Retina (tissue), 1 donor: ENCODE results near the gene HPCAL1.
A peak's percentile ranks its signal among the peaks of the same experiment; 100 is the strongest.

Experiments
- DNase-seq: peaks from one replicate; pipeline ENCODE4 v3.0.0-alpha.2; 2016

HPCAL1 gene

DNA sequence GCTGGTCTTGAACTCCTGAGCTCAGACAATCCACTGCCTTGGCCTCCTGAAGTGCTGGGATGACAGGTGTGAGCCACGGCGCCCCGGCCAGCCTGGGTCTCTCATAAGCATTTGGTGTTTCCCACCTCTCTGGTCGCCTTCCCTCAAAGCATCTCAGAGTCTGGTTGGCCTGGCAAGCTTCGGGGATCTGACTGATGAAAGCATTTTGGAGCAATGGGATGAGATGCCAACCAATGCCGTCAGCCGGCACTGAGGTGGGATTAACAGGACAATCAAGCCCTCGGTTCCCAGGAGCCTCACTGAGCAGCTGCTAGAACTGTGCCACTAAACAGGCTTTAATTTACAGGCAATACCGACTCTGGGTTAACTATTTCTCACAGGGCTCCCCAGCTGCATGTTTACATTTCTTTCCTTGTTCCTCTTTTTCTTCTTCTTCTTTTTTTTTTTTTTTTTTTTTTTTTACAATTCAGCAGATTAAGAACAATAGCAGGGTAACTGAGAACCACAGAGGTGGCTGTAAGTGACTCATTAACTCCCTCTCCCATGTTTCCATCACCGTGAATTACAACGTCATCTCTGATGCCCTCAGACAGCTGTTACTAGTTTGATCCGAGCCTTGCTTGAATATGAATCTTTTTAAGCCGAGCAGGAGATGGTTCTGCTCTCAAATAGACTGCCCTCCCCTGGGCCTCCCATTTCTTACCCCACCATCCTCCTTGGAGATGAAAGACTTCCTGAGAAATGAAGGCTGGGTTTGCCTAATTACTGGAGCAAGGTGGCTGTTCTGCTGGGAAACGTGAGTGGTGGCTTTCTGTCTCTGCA, 107.5 kb downstream of the HPCAL1 start:
- DNase-seq: peak; percentile 53

DNA sequence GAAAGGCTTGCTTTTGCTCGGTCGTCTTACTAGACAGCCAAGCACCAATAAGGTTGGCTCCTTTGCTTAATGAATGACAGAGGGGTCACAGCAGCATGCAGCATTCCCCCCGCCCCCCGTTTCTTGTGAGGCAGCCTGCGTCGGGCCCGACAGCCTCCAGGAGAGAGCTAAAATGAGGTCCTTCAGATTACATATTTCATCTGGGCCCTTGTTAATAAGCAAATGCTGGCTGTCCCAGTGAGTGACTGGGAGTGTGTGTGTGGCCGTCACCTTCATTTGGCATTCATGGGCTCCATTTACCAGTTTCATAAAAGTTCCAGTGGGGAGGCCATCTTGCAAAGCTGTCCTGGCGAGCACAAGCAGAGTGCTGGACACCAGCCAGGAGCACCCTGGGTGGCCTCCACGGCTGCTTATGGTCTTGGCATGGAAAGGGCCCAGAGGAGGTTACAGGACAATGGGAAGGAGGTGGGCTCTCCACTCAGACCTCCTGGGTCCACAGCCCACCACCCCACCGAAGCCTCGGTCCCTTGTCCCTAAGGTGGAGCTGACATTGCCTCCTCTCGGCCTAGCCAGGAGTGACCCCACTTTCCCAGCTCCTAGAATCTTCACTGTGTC, 108.2 kb downstream of the HPCAL1 start:
- DNase-seq: peak; percentile 40

DNA sequence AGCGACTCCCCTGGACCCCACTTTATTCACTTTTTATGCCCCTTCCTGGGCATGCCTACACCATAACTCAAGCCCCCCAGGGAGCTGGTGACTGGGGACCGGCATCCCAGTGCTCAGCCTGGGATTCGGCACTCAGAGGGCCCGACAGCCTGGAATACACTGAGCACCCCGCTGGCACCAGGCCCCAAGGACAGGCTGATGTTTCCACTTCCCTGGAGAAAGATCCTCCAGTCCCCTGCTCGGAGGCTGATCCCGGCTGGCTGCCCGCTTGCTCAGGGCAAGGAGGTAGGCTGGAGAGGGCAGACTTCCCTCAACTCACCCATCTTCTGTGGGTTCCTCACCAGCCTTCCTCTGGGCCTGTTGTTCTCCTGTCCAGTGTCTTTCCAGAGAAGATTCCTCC, 108.9 kb downstream of the HPCAL1 start:
- no peak for DNase-seq

DNA sequence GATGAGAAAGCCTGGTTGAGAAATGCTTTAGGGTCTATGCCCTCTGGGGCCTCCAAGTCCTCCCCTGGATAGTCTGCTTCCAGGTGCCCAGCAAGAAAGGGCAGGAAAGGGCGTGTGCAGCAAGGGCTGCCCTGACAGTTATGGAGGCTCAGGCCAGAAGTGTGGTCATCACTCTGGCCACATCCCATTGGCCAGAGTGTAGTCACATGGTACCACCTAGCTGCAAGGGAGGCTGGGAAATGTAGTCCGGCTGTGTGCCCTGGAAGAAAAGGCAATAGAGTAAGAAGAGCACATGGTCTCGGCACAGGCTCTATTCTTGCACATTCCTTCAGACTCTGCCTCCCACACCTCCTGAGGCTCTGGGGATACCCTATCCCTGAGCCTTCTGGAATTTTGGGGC, 109.7 kb downstream of the HPCAL1 start:
- DNase-seq: no peak

DNA sequence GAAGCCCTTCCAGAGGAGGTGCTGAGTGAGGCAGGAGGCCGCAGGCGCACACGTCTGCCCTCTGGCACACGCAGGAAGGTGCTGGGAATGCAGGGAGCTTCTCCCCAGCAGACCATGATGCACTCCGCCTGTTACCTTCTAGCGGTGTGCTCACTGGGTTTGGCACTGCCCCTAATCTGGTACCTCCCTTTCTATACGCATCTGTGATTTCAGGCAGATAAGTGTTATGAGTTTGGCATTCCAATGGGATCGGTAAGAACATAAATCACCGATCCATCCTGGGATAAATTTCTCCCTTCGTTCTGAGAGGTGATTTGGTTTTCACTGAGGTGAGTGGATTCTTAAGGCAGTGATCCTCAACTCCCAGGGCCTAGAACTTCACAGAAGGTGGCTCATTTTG, 110.8 kb downstream of the HPCAL1 start:
- no peak for DNase-seq

DNA sequence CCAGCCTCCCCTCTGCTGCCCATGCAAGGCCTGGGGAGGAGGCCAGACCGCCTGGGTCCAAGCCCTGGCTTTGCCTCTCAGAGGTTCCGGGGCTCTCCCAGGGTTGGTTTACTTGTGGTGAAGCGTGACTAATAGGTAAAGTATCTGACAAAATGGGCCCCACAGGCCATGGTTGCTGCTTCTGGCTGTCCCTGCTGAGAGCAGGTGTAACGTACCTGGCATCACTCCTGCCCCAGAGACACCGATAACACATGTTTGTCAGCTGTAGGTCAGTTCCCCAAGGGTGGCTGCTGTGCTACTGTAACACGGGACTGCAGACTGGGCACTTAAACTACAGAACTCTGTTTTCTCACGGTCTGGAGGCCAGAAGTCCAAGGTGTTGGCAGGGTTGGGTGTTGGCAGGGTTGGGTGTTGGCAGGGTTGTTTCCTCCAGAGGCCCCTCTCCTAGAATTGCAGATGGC, 111.3 kb downstream of the HPCAL1 start:
- no peak for DNase-seq

DNA sequence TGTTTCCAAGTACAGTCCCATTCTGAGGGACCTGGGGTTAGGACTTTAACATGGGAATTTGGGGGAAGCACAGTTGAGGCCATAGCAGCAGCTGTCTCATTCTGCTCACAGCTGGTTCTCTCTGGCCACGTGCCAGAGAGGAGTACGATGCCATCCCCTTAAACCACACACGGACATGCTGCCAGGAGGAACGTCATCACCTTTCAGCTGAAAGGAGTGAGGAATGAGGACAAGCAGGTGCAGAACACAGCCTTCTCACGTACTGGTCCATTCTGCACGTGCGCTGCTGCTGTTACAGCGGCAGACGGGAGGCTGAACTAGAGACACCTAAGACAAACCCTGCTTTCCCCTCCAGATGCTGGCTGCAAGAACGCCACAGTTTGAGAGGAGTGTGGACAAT, 111.9 kb downstream of the HPCAL1 start:
- no peak for DNase-seq

DNA sequence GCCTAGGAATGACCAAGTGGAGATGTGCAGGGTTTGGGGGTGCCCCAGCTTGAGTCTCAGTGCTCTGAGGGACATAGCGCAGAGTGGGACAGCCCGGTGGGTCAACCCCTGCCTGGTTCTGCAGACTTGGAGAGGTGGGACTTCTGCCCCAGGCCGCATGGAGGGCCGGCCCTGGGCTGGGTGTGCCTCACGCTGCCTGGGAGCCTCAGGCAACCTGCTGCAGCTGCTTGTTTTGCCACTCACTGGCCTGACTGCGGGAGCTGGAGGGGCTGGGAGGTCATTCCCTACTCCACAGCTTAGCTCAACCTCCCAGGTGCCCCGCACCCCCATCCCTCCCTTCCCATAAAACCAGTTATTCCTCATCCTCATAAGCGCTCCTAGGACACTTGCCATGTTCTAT, 112.3 kb downstream of the HPCAL1 start:
- no peak for DNase-seq

DNA sequence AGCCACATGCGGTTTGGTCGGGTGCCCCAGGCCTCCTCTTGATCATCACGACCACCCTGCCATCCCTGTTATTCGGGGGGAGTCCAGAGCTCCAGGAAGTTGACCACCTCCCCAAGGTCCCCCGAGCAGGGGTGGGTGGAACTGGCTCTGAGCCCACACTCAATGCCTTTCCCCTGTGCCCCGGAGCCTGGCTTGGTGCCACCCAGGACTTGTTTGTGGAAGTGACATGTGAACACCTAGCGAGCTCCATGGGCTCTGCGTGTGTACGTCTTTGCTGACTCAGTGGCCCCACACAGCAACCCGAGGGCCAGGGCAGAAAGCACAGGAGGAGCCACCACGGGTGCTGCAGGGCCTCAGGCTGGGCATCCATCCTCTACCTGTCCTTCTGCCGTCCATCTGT, 112.9 kb downstream of the HPCAL1 start:
- no peak for DNase-seq

DNA sequence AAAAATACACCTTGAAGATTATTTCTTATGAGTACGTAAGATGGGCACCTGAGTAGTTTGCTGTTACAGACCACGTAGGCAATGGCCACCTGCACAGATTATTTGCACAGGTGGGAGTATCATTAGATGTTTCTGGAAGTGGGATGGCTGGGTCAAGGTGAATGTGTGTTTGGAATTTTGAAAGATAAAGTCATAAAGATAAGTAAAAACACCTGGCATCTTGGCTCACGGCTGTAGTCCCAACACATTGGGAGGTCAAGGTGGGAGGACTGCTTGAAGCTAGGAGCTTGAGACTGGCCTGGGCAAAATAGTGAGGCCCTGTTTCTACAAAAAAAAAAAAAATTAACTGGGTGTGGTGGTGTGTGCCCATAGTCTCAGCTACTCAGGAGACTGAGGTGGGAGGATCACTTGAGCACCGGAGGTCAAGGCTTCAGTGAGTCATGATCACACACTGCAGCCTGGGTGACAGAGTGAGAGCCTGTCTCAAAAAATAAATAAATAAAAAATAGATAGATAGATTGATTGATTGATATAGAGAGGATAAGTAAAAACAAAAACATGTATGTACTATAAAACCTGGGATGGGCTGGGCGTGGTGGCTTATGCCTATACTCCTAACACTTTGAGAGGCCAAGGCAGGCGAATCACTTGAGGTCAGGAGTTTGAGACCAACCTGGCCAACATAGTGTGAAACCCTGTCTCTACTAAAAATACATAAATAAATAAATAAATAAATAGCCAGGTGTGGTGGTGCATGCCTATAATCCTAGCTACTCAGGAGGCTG, 115.0 kb downstream of the HPCAL1 start:
- DNase-seq: no peak

DNA sequence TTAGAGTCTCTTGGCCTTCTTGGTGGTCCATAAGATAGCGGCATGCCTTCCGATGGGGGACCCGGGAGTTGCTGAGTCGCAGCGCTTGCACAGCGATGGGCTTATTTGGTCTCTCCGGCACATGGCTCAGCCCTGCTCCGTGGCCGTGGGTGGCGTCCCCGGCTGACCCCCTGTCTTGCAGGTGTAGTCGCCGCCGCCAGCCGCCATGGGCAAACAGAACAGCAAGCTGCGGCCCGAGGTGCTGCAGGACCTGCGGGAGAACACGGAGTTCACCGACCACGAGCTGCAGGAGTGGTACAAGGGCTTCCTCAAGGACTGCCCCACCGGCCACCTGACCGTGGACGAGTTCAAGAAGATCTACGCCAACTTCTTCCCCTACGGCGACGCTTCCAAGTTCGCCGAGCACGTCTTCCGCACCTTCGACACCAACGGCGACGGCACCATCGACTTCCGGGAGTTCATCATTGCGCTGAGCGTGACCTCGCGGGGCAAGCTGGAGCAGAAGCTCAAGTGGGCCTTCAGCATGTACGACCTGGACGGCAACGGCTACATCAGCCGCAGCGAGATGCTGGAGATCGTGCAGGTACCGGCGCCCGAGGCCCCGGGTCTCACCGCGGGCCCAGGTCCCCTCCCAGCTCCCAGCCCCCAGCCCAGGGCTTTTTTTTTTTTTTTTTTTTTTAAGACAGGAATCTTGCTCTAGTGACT, 117.0 kb downstream of the HPCAL1 start:
- no peak for DNase-seq

DNA sequence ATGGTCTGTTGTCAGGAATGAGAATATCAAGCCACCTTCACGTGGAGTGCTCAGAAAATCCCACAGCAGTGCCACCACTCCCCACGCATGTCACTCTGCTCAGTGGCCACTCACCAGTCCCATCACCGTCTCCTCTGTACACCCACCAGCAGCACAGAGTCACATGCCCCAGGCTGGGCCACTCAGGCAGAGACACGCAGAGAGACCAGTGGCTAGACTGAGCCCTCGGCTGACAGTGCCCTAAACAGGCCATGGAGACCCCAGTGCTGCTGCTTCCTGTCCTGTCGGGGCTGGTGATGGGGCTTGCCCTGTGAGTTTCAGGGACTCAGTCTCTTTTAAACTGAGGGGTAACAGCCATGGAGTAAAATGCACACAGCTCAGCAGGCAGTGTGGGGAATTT, 119.5 kb downstream of the HPCAL1 start:
- no peak for DNase-seq

DNA sequence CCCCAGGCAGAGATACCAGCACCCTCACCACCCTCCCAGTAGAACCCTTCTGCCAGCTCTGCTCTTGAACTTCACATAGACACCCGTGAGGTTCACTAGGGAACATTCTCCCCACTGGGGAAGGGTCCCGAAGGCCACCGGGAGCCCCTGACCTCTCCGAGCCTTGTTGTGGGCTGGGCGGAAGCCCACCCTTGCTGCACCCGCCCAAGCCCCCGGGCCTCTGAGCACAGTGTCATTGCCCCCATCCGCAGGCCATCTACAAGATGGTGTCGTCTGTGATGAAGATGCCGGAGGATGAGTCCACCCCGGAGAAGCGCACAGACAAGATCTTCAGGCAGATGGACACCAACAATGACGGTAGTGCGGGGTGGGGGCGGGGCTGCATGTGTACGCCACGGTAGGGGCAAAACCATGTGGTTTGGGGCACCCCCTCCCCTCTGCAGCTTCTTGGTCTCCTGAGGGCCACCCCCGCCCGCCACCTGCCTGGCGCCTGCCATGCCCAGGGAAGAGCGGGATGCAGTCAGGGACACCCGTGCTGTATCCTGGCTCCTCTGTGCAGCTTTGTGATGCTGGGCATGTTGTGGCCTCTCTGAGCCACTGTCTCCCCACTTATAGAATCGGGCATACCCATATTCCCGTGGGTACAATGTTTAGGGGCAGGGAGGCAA, 120.2 kb downstream of the HPCAL1 start:
- no peak for DNase-seq

DNA sequence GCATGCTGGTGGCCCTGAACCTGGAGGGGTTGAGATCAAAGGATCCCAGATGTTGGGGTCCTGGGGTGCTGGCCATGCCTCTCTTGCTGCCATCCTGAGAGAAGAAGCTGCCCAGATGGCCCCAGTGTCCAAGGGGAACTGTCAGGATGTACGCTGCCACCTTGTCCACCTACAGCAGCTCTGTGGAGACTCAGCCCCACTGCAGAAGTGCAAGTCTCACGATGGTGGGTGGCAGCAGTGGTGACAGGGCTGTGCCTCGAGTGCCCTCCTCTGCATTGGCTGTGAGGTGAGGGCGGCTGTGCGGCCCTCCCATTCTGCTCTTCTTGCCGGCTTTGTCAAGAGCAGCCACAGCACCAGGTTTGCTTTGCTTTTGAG, 120.7 kb downstream of the HPCAL1 start:
- no peak for DNase-seq

DNA sequence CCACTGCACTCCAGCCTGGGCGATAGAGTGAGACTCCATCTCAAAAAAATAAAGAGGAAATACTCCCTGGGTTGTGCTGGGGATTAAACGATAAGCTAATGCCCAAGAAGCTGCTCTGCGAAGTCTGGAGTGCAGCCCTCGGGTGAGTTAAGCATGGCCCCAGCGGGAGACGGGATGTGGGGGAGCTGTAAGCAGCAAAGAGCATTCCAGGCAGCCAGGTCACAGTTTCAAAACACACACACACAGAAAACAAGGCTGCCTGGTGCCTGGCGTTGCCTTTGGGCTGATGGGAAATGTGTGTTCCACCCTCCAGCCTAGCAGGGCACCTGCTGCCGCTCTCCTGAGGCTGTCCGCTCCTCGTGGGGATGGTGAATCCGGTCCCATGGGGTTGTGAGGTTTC, 121.3 kb downstream of the HPCAL1 start:
- DNase-seq: no peak

DNA sequence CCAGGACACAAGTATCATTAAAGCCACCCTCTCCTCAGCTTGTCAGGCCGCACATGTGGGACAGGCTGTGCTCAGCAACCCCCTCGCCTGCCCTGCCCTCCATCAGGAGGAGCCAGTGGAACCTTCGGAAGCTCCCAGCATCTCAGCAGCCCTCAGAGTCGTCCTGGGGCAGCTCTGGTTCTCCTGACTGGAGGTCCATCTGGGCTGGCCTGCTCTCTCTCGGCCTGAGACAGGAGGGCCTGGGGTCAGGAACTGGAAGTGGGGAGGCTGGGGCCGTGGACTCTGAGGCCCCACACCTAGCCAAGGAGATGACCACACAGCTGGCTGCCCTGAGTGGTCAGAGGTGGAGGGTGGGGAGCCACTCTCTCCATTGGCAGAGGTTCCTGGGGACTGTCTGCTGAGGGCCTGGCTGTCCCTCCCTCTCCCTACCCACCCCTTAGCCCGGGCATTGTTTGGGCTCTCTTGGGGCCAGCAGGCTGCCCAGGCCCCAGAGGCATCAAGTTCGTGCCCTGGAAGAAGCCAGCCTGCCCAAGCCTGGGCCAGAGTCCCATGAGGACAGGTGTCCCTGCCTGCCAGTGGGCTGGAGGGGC, 122.3 kb downstream of the HPCAL1 start:
- no peak for DNase-seq

DNA sequence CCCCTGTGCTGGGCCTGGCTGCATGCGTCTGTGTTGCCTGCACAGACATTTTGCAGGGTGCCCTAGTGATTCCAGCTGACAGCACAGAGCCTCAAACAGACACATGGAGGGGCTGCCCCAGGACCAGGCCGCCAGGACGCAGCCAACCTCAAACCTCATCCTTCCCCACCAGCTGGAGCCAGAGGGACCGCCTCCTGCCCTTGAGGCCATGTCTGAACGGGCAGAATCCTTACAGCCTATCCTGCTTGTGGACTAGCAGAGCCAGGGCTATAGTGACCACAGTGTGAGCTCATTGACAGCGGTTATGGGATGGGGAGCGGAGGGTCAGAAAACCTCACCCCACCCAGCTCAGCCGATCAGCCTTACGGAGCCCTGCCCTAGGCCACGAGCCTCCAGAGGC, 123.0 kb downstream of the HPCAL1 start:
- DNase-seq: peak; percentile 50

DNA sequence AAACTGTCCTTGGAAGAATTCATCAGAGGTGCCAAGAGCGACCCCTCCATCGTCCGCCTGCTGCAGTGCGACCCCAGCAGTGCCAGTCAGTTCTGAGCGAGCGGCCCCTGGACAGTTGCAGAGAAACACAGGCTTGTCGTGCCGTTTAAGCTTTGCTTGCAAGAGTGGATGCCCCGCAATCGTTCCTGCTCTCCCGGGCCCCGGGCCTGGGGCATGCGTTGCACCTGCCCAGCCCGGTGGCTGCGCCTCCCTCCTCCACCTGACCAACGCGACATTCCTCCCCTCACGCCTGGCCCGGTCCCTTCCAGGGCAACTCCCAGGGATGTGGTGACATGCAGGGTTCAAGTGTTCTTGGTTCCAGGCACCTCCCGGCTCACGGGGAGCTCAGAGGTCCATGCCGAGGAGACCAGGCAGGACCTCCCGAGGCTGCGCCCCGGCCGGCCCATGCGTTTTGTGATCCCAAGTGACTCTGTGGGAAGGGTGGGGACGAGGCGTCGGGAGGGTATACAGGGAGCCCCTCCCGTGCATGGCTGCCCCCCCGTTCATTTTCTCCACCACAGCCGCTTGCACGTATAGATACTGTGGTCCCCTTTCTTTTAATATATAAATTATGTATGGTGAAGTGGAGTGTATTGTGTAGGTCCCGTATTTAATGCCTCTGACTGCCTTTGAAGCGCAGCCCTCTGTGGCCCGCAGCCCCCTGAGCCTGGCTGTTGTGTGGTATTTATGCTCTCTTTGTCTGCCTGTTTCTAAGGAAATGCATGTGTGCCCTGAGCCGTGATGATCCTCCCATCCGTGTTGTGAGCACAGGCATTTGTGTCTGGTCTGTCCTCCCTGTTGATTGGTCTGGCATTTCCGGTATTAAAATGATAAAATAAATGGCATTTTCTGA, 124.3 kb downstream of the HPCAL1 start:
- peak; percentile 82 for DNase-seq

DNA sequence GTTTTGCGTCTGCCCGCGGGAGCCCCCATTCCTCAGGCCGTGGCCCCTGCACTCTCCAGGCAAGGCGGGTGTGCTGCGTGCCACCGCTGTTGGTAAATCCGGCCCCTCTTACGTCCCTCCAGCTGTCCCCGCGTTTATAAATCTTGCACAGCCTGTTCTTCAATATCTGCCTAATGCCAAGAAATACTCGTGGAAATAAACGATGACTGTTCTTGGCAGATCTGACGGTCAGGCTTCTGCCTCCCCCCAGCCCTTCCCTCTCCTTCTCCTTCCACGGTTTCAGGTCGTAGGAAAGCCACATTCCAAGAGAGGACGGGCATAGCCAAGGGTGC, 124.9 kb downstream of the HPCAL1 start:
- no peak for DNase-seq

DNA sequence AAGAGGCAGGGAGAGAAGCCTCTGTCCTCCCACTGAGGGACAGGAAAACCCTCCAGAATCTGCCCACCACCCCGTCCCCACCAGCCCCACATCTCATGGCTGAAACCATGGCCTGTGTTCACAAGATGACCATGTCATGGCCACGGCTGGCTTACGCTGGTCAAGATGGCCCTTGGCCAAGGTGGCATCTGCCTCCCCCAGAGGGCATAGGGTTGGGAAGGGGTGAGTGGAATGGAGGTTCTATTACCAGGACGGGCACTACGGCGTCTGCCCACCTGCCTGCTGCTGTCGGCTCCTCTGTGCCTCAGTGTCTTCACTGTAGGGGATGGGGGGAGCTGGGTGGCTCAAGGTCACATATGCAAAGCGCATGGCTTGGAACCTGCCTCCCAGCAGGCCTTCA, 125.7 kb downstream of the HPCAL1 start:
- DNase-seq: no peak

DNA sequence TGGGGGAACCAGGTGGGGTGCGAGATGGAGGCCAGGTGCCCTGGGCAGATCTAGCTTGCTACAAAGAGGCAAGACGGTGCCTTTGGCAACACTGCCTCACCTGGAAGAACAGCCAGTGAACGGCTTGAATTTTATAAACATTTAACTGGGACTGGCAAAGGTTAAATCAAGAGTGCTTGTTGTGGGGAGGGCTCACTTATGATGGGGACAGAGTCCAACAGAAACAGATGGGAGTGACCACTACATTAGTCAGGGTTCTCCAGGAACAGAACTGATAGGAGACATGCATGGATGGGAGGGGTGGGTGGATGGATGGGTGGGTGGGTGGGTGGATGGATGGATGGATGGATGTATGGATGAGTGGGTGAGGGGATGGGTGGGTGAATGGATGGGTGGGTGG, 126.2 kb downstream of the HPCAL1 start:
- DNase-seq: no peak
